ENCODE measurements around the gene RAB11B.

RAB11B gene

DNA sequence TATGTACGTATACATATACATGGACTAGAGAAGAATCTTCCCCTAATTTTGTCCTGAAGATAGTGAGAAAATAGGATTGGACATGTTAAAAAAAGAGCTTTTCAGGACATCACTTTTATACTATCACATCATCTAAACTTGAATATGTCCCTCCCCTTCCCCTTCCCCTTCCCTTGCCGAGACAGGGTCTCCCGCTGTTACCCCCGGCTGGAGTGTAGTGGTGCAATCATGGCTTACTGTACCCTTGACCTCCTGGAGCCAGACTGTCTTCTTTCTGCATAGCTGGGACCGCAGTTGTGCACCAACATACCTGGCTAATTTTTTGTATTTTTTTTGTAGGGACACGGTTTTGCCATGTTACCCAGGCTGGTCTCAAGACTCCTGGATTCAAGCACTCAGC lies 61.2 kb downstream of the RAB11B start:
- Histone ChIP-seq H3K27ac (ENCODE audit: poor library complexity, severe bottlenecking) (peak overlapping the region; percentile 32), H3K4me1 (ENCODE audit: insufficient read depth, poor library complexity, severe bottlenecking) (peaks cover 33% of the 10 kb centered on the region), H3K27me3 (ENCODE audit: insufficient read depth, poor library complexity, severe bottlenecking) (no peaks in the 10 kb centered on the region), H3K4me3 (ENCODE audit: severe bottlenecking) (no peak overlapping the region), H3K36me3 (ENCODE audit: low read depth) (peaks cover 74% of the 10 kb centered on the region), H3K9me3 (ENCODE audit: severe bottlenecking) (no peaks in the 10 kb centered on the region)
- DNase-seq (ENCODE audit: low spot score) (no peak), ATAC-seq (ENCODE audit: low read depth) (no peak)
- TF ChIP-seq CTCF (IDR thresholded peaks at IDR 0.05; ENCODE audit: poor library complexity, severe bottlenecking): no peak

DNA sequence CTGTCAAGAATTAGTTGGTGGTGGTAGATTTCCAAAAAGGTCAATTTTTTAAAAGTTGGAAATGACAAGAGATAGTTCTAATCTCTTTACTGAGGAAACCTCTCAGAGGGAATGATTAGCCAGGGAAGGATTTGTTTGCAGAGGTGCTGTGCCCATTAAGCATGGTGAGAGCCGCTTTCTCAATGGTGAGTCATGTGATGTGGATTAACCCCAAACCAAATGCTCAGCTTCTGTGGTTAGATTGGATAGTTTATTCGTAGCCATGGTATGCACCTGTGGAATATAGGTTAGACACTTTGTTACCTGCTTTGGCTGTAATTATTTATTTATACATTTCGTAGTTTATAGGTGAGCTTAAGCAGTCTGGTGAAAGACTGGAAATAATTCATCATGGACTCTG lies 61.7 kb downstream of the RAB11B start:
- no peak for TF ChIP-seq CTCF (IDR thresholded peaks at IDR 0.05; ENCODE audit: poor library complexity, severe bottlenecking)
- peak; percentile 96 for ATAC-seq (ENCODE audit: low read depth)
- peak overlapping the region; percentile 32 for H3K27ac ChIP-seq (ENCODE audit: poor library complexity, severe bottlenecking)
- no peak for DNase-seq (ENCODE audit: low spot score)
- H3K4me1 ChIP-seq (ENCODE audit: insufficient read depth, poor library complexity, severe bottlenecking): peaks cover 28% of the 10 kb centered on the region
- H3K27me3 ChIP-seq (ENCODE audit: insufficient read depth, poor library complexity, severe bottlenecking): no peaks in the 10 kb centered on the region
- H3K9me3 ChIP-seq (ENCODE audit: severe bottlenecking): no peaks in the 10 kb centered on the region
- no peak overlapping the region for H3K4me3 ChIP-seq (ENCODE audit: severe bottlenecking)
- peaks cover 74% of the 10 kb centered on the region for H3K36me3 ChIP-seq (ENCODE audit: low read depth)

GRCh38 chr19:8452446-8453123 lies 62.4 kb downstream of the RAB11B start:
- Histone ChIP-seq H3K27ac (ENCODE audit: poor library complexity, severe bottlenecking) (no peak overlapping the region), H3K4me3 (ENCODE audit: severe bottlenecking) (no peak overlapping the region), H3K4me1 (ENCODE audit: insufficient read depth, poor library complexity, severe bottlenecking) (peaks cover 26% of the 10 kb centered on the region), H3K9me3 (ENCODE audit: severe bottlenecking) (no peaks in the 10 kb centered on the region), H3K27me3 (ENCODE audit: insufficient read depth, poor library complexity, severe bottlenecking) (no peaks in the 10 kb centered on the region), H3K36me3 (ENCODE audit: low read depth) (peaks cover 74% of the 10 kb centered on the region)
- DNase-seq (ENCODE audit: low spot score): no peak
- TF ChIP-seq CTCF (IDR thresholded peaks at IDR 0.05; ENCODE audit: poor library complexity, severe bottlenecking): no peak
- no peak for ATAC-seq (ENCODE audit: low read depth)

- no peak for DNase-seq (ENCODE audit: low spot score)
- Histone ChIP-seq H3K4me3 (ENCODE audit: severe bottlenecking) (no peak overlapping the region), H3K4me1 (ENCODE audit: insufficient read depth, poor library complexity, severe bottlenecking) (peaks cover 30% of the 10 kb centered on the region), H3K27ac (ENCODE audit: poor library complexity, severe bottlenecking) (no peak overlapping the region), H3K27me3 (ENCODE audit: insufficient read depth, poor library complexity, severe bottlenecking) (no peaks in the 10 kb centered on the region), H3K36me3 (ENCODE audit: low read depth) (peaks cover 73% of the 10 kb centered on the region), H3K9me3 (ENCODE audit: severe bottlenecking) (no peaks in the 10 kb centered on the region)
- TF ChIP-seq CTCF (IDR thresholded peaks at IDR 0.05; ENCODE audit: poor library complexity, severe bottlenecking): no peak
- no peak for ATAC-seq (ENCODE audit: low read depth)
Measured at GRCh38 chr19:8453616-8454015, 63.5 kb downstream of the RAB11B start.
